NCI-H82 treated with DMSO at 0.1 percent for 48 hours (cell line): ENCODE results near the gene REPIN1.

Experiments used
- DNase-seq: peaks from one replicate; lab custom pipeline; 2025; ENCODE audit not compliant: unreplicated experiment; lab: John Stamatoyannopoulos, UW

REPIN1 gene

DNA sequence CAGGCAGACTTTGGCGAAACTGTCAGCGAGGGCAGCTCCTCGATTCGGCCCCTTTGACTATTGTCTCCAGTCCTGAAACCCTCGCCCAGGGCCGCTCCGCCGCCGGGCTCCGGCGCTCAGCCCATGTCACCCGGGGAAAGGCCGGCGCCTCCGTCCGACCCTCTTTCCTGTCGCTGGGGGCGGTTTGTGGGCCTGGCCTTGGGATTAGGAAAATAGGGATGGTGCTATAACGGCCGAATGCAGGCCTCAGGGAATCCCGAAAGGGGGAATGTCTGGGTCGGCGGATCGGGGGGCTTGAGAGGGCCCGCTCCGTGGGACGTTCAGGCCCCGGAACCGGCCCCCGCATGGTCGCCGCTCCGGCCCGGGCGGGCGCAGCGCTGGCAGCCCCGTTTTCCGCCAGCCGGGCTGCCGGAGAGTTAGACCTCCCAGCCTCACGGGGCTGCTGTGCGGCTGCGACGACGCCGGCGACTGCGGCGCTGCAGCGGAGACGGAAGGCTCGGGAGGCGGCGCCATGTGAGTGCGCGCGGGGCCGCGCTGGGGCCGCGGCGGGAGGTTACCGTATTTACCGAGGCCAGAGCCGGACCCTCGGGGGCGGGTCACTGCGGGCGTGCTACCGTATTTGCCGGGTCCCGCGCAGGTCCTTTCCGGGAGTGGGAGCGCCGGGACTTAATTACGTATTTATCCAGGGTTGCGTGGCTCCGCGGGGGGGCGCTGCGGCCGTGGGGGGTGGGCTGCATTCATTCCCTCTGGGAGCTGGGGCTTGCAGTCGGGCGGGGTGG lies 36.4 kb downstream of the REPIN1 start:
- peak; percentile 24 for DNase-seq

GRCh38 chr7:150405584-150406311 lies 37.1 kb downstream of the REPIN1 start:
- DNase-seq, result no peak

- no peak for DNase-seq
Observed at GRCh38 chr7:150406312-150406566, 37.6 kb downstream of the REPIN1 start.

GRCh38 chr7:150406567-150407421 lies 38.2 kb downstream of the REPIN1 start:
- no peak for DNase-seq

DNA sequence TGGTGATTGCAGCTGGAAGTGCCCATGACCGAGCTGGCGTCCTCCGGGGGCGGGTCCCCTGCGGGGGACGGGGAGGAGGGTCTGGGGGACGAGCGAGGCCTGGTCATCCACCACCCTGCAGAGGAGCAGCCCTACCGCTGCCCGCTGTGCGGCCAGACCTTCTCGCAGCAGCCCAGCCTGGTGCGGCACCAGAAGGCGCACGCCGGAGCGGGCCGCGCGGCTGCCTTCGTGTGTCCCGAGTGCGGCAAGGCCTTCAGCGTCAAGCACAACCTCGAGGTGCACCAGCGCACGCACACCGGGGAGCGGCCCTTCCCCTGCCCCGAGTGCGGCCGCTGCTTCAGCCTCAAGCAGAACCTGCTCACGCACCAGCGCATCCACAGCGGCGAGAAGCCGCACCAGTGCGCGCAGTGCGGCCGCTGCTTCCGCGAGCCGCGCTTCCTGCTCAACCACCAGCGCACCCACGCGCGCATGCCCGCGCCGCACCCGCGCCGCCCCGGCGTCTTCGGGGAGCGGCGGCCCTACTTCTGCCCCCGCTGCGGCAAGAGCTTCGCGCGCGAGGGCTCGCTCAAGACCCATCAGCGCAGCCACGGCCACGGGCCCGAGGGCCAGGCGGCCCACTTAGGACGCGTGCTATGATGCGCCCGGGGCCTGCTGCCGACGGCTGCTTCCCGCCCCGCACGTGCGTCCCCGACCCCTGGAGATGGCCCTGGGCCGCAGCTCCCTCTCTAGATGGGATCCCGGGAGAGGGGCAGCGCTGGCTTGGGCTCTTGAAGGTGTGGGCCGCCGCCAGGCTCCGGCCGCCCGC lies 39.2 kb downstream of the REPIN1 start:
- DNase-seq, result no peak

DNA sequence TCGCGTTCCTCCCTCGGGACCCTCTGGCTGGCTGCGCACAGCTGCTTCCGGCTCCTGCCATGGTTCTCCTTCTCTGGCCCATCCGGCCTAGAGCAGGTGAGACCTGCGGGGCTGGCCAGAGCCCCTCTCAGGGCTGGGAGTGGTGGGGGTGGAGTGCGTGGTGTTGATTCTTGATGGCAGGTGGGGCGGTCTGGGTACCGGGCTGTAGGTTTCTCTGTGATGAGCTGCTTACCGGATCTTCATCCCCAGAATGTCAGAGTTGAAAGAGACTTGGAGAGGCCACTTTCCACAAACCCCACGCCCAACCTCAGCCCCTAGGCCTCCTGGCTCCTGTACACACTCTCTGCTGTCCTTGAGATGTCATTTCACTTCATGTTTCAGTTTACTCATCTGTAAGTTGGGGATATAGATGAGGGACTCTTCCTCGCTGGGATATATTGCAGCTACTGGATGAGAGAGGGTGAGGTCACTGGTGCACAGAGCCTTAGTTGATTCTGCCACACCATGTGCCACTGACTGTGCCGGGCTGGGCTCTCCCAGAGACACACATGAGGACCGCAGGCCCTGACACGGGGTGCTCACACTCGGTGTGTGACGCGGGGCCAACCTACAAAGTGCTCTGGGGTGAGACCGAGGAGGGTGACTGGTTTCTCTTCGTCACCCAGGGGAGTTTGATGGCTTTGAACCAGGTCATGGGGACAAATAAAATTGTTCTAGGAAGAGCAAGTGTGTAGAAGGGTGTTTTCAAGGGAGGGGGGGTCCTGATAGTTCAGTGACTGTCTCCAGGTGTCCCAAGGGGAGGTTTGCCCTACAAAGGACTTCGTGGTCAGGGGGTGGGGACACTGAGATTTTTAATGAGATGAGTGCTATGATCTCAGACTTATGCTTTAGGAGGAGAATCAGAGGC lies 40.0 kb downstream of the REPIN1 start:
- no peak for DNase-seq

DNA sequence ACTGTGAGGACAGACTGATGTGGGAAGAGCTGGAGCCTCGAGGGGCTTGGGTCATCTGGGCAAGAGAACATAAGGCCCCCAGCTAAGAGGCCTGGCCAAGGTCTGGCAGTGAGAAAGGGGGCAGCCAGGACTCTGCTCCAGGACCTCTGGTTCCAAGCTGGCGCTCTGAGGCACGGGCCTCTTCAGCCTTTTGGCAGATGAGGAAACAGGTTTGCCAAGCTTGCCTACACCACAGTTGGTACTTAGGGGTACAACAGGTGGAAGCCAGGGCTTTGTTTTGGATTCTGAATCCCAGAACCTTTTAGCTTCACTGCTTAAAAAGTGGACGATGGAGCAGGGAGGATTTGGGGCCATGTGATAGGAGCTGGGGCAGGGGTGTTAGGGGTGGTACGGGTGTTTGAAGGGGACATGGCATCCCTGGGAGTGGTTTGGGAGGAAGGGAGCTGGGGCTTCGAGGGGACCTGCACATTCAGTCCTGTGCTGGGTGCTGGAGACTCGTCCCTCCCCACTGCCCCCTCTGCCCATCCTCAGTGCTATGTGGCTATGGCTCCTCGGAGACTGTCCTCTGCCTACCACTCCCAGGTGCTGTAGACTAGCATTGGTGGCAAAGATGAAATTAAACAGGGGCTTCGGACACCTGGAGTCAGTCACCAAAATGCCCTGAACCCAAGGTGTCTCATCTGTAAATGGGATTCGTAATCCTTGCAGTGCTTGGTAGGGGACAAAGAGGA lies 40.8 kb downstream of the REPIN1 start:
- no peak for DNase-seq

DNA sequence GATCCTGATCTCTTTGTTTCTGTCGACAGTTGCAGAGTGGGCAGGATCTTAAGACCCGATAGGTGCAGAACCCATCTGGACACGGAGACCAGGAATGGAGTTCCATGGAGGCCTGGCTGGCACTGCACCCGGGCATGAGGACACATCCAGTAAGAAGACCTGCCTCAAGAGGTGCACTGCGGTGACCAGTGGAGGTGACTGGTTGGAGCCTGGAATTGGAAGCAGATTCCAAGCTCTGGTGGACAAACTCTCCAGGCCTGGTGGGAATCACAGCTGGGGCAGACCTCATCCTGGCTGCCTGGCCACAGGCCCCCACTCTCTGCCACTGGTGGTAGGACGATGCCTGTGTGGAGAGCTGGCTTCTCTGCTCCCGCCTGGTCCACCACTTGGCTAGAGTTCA lies 41.5 kb downstream of the REPIN1 start:
- DNase-seq, result no peak

GRCh38 chr7:150410680-150411346 lies 42.2 kb downstream of the REPIN1 start:
- DNase-seq, result no peak

DNA sequence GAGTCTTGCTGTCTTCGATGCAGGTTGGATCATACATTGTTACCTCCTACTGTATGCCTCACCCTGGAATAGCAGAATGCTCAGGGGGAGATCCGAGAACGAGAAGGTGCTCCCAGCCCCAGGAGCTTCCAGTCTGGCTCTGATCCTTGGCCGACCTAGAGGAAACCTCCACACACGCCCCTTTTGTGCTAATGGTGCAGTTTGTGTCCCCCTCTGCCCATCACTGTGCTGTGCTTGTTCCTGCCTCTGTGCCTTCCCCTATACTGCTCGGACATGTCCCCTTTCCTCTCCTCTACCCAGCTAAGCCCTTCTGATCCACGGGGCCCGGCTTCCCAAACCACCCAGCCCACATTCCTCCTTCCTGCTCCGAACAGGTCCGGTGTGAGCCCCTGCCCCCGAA lies 43.0 kb downstream of the REPIN1 start:
- DNase-seq, result no peak

DNA sequence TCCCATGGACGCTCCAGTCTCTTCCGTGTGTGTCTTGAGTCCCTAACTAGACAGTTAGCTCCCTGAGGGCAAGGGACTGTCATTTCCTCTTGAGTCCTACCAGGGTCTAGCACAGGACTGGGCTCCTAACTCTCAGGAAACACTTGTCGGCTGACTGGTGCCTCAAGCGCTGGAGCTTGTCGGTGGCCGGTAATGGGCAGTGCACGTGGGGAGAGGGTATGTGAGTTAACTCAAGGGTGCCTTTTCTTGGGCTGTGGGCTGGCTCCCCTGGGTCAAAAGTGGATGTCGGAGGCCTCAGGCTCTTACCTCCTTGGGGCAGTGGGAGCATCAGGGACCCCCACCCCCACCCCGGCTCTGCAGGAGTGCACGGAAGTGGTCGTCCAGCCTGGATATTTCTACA lies 43.4 kb downstream of the REPIN1 start:
- DNase-seq, result no peak

GRCh38 chr7:150412518-150413488 lies 44.2 kb downstream of the REPIN1 start:
- no peak for DNase-seq

DNA sequence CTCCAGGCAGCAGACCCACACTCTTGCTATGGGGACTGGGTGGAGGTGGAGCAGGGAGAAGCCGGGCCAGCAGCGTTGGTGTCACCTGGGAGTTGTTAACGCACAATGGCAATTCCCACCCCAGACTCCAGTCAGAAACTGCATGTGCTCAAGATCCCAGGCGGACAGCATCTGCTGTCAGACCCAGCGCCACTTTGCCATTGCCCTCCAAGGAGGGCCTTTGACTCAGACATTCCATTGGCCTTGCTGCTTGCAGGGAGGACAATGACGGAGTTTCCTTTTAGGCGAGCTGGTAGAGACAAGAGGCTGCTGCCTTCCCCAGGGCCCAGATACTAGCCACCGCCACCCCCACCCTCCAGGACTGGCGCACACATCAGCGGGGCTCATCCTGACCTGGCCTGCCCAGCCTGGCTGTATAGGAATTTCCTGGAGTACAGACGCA lies 45.0 kb downstream of the REPIN1 start:
- no peak for DNase-seq

GRCh38 chr7:150415161-150416153 lies 46.8 kb downstream of the REPIN1 start:
- no peak for DNase-seq

GRCh38 chr7:150417239-150417638 lies 48.6 kb downstream of the REPIN1 start:
- no peak for DNase-seq

DNA sequence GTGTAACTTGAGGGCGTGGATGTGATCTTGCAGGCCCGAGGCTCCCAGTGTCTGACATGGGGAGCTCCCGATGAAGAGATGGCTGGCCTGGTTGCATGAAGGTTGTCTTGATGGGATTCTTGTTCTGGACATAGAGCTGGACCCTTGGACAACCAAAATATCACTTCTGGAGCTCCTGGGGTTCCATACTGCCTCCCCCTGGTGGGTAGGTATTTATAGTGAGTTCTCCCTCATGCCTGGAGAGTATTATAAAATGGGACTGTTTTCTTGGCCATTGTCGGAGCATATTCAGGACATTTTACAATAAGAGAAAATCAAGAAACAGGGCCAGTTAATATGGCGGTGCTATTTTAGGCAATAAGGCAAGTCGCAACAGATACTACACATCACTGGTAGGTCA lies 49.2 kb downstream of the REPIN1 start:
- no peak for DNase-seq
